ENCODE results near the gene TREX2. TPM values are rescaled to one million over a fixed set of nuclear protein-coding genes. Genes with fewer than 3 reads are reported as not detected.

The TREX2 gene
- total RNA-seq, 1 donor from 2014 or later: 0.80 TPM

DNA sequence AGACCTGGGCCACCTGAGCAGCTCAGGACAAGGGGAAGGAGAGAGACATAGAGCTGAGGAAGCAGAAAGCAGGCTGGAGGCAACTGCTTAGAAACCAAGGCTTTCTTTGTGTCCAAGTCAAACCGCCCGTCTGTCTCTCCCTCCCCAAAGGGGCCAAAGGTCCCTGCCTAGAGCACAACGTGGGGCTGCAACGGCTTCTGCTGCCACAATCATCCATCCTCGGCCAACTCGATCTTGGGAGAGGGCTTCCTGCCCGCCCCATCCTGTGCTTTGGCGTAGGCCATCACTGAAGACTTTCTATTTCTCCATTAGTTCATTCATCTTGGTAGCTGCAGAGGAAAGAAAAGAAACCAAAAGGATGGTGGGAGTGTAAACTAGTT is 1.7 kb upstream of the TREX2 start:
- Histone ChIP-seq H3K4me3 (no peak overlapping the region), H3K27me3 (ENCODE audit: low read depth) (no peaks in the 10 kb centered on the region), H3K36me3 (peaks cover 14% of the 10 kb centered on the region), H3K27ac (no peak overlapping the region), H3K4me1 (no peaks in the 10 kb centered on the region), H3K9me3 (no peaks in the 10 kb centered on the region)
- no peak for ATAC-seq
- no peak for DNase-seq
- intact Hi-C loops (cut with DNase I): no loop called here
- TF ChIP-seq, protein P1, sequence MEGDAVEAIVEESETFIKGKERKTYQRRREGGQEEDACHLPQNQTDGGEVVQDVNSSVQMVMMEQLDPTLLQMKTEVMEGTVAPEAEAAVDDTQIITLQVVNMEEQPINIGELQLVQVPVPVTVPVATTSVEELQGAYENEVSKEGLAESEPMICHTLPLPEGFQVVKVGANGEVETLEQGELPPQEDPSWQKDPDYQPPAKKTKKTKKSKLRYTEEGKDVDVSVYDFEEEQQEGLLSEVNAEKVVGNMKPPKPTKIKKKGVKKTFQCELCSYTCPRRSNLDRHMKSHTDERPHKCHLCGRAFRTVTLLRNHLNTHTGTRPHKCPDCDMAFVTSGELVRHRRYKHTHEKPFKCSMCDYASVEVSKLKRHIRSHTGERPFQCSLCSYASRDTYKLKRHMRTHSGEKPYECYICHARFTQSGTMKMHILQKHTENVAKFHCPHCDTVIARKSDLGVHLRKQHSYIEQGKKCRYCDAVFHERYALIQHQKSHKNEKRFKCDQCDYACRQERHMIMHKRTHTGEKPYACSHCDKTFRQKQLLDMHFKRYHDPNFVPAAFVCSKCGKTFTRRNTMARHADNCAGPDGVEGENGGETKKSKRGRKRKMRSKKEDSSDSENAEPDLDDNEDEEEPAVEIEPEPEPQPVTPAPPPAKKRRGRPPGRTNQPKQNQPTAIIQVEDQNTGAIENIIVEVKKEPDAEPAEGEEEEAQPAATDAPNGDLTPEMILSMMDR (IDR thresholded peaks at IDR 0.05): no peak

DNA sequence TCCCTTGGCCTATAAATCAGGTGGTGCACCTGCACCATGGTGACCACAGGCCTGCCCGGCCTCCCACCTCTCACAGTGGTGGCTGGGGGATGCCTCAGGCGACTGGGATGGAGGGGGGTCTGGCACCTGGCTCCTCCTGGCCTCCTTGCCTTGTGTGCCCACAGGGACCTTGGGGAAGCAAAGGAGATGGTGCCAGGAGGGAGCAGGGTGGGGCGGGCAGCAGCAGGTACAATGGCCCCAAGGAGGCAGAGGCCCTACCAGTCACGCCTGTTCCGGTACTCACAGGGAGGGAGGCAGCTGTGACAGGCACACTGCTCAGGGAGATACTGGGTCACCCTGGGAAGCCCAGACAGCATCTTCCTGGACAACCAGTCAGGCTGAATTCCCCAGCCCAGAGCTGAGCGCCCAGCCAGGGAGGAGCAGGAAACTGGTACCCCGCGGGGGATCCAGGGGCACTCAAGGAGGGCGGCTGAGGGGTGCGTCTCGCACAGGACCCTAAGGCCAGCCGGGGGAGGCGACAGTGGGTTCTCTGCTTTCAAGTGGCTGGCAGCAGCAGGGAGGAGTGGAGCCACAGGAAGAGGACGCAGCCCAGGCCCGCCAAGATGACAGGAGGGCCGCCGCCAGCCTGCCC is 1.2 kb upstream of the TREX2 start:
- H3K4me3 ChIP-seq: no peak overlapping the region
- no peak for ATAC-seq
- H3K27me3 ChIP-seq (ENCODE audit: low read depth): no peaks in the 10 kb centered on the region
- intact Hi-C loops (cut with DNase I): no loop called here
- H3K9me3 ChIP-seq: no peaks in the 10 kb centered on the region
- no peak for DNase-seq
- H3K4me1 ChIP-seq: no peaks in the 10 kb centered on the region
- TF ChIP-seq, protein P1 (IDR thresholded peaks at IDR 0.05): no peak
- no peak overlapping the region for H3K27ac ChIP-seq
- peaks cover 13% of the 10 kb centered on the region for H3K36me3 ChIP-seq

DNA sequence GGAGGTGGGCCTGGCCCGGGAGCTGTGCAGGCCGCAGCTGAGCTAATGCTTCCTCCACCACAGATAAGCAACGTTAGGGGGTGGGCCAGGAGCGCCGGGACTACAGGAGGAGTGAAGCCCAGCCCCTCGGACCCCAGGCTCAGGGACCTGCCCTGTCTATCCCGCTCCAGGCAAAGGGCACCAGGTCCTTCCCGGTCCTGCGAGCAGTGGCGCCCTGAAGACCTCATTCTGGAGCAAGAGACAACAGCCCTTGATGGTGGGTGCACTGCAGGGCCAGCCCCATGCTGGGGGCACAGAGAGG is 730 bp upstream of the TREX2 start:
- Histone ChIP-seq H3K27me3 (ENCODE audit: low read depth) (no peaks in the 10 kb centered on the region), H3K9me3 (no peaks in the 10 kb centered on the region), H3K4me3 (no peak overlapping the region), H3K36me3 (peaks cover 13% of the 10 kb centered on the region), H3K4me1 (no peaks in the 10 kb centered on the region), H3K27ac (no peak overlapping the region)
- intact Hi-C loops (cut with DNase I): no loop called here
- DNase-seq (no peak), ATAC-seq (no peak)
- TF ChIP-seq, protein P1 (IDR thresholded peaks at IDR 0.05): no peak

DNA sequence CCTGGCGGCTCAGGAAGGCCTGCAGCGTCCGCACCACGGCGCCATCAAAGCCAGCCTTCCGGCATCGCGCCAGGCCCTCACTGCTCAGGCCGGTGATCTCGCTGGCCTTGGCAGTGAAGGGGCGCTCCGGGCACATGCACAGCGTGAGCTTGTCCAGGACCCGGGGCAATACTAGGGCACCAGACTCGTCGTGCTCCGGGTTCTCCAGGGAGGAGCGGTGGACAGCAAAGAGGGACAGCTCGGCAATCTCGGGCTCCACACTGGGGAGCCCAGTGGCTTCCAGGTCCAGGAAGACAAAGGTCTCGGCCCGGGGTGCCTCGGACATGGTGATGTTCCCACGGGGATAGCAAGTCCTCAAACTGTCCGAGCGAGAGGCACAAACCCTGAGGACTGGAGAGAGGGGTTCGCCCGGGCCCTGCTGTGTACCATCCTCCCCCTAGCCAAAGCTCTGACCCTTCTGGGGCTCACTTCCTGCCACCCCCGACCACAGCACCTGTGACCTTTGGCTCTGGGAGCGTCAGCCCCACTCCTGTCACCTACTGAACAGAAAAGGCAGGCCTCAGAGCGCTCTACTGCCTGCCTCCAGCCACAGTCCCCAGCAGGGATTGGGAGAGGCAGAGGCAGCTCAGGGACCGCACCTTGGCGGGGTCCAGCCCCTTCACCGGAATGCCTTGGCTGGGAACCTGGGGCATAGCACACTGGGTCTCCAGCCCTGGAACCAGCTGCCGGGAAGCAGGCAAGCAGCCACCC is 575 bp downstream of the TREX2 start:
- TF ChIP-seq, protein P1 (IDR thresholded peaks at IDR 0.05): no peak
- H3K27me3 ChIP-seq (ENCODE audit: low read depth): no peaks in the 10 kb centered on the region
- intact Hi-C loops (cut with DNase I): no loop called here
- no peak overlapping the region for H3K4me3 ChIP-seq
- H3K36me3 ChIP-seq: peaks cover 13% of the 10 kb centered on the region
- ATAC-seq (no peak), DNase-seq (no peak)
- no peaks in the 10 kb centered on the region for H3K9me3 ChIP-seq
- no peaks in the 10 kb centered on the region for H3K4me1 ChIP-seq
- H3K27ac ChIP-seq: no peak overlapping the region

DNA sequence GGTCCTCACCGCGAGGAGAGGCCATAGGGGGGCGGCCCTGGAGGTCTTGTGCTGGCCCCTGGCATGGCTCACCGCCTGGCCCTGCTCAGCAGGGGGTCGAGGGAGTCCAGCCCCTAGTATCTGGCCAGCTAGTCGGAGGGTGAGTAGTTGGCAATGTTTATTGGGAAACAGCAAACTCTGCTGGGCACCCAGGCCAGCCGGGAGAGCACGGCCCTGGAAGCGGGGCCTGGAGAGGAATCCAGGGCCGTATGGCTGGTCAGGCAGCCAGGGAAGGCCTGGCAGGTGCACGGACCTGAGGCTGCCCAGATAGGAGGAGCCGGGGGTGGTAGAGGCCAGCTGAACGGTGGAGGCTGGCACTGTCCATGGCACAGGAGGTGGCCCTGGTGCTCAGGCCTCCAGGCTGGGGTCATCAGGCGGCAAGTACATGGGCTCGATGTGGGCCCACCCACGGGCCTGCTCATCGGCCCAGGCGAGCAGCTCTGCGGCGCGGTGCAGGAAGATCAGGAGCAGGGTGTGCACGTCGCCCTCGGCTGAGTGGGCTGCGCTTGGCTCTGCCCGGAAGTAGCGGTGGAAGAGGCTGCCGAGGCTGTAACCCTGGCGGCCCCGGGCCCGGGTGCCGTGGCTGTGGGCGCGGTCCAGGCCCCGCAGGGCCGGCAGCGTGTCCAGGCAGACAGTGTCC is 1.4 kb downstream of the TREX2 start:
- Histone ChIP-seq H3K4me1 (no peaks in the 10 kb centered on the region), H3K9me3 (no peaks in the 10 kb centered on the region), H3K27me3 (ENCODE audit: low read depth) (no peaks in the 10 kb centered on the region), H3K27ac (no peak overlapping the region), H3K36me3 (peaks cover 11% of the 10 kb centered on the region), H3K4me3 (no peak overlapping the region)
- no peak for DNase-seq
- TF ChIP-seq, protein P1 (IDR thresholded peaks at IDR 0.05): no peak
- no peak for ATAC-seq
- intact Hi-C loops (cut with DNase I): no loop called here
